Measurements from ENCODE around the gene SNX8. TPM values are rescaled to one million over a fixed set of nuclear protein-coding genes. Genes with fewer than 3 reads are reported as not detected.

The SNX8 gene
- total and polyA plus RNA-seq, 2 of the 13 experiments (the other 11 are each of a cell fraction or from before 2014, with no cell fraction given) = 20.6 to 45.2 TPM

DNA sequence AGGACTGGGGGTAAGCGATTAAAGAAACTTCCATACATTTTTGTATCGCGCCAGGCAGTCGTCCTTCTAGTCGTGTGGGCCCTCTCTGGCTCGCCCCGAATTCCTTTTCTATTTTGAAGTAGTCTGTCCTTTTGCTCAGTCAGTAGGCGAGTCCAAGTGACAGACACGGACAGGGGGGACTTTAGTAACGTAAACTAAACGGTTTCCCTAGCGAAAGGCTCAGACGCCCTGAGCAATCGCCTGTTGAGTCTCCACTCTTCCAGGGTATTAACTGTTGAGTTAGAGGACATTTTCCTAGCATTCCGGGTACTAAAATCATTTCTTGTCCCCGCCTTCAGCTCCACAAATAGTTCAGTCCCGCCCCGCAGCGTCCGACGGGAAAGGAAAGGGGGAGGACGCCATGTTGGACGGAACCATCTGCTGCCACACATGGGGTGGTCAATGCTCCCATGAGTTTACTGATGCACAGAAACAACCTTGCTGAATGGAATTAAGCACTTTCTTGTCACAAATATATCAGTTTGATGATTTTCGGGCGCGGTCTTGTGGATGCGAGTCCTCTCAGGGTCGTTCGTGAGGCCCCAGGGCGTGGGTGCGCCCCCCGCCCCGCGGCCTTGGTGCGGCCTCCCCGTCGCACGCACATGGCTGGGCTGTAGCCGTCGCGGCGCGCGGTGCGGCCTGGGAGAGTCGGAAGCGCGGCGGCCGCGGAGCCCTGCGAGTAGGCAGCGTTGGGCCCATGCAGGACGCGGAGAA is 40.1 kb upstream of the SNX8 start, which contains the start of gene EIF3B (continued):
- TF ChIP-seq RCOR2 (CRISPR knock-in tag; IDR thresholded peaks at IDR 0.05) (no peak), ZSCAN25 (CRISPR knock-in tag; IDR thresholded peaks at IDR 0.05) (0 out of 2 replicates have a peak, but pooled peaks have one; percentile 4), RORA (CRISPR knock-in tag; IDR thresholded peaks at IDR 0.05) (0 out of 2 replicates have a peak, but pooled peaks have one; percentile 29), ZNF605 (CRISPR knock-in tag; IDR thresholded peaks at IDR 0.05) (no peak; the same call in 1 of the 2 replicates), ZNF550 (CRISPR knock-in tag; IDR thresholded peaks at IDR 0.05; ENCODE audit: borderline replicate concordance) (no peak), ZNF841 (CRISPR knock-in tag; IDR thresholded peaks at IDR 0.05; ENCODE audit: borderline replicate concordance) (no peak), CBX2 (IDR thresholded peaks at IDR 0.05; ENCODE audit: low read depth, low read length) (no peak), CBX2 (CRISPR knock-in tag; IDR thresholded peaks at IDR 0.05; ENCODE audit: low read depth) (no peak), NFE2 (CRISPR knock-in tag; IDR thresholded peaks at IDR 0.05) (no peak), SOX6 (IDR thresholded peaks at IDR 0.05) (no peak), SOX6 (CRISPR knock-in tag; IDR thresholded peaks at IDR 0.05) (no peak), NPAS2 (CRISPR knock-in tag; IDR thresholded peaks at IDR 0.05; ENCODE audit: borderline replicate concordance) (no peak), MAFF (IDR thresholded peaks at IDR 0.05; ENCODE audit: low read depth, low read length) (no peak), MED8 (CRISPR knock-in tag; IDR thresholded peaks at IDR 0.05; ENCODE audit: insufficient replicate concordance) (no peak), ZNF879 (CRISPR knock-in tag; IDR thresholded peaks at IDR 0.05) (0 out of 2 replicates have a peak, but pooled peaks have one; percentile 31), ZNF672 (CRISPR knock-in tag; IDR thresholded peaks at IDR 0.05) (no peak), ZNF660 (CRISPR knock-in tag; IDR thresholded peaks at IDR 0.05; ENCODE audit: borderline replicate concordance, low read depth) (no peak), CENPT (CRISPR knock-in tag; IDR thresholded peaks at IDR 0.05; ENCODE audit: low read depth) (no peak), ZNF850 (CRISPR knock-in tag; conservative IDR thresholded peaks at IDR 0.05) (no peak)
- TF ChIP-seq, protein P1, sequence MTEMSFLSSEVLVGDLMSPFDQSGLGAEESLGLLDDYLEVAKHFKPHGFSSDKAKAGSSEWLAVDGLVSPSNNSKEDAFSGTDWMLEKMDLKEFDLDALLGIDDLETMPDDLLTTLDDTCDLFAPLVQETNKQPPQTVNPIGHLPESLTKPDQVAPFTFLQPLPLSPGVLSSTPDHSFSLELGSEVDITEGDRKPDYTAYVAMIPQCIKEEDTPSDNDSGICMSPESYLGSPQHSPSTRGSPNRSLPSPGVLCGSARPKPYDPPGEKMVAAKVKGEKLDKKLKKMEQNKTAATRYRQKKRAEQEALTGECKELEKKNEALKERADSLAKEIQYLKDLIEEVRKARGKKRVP (CRISPR knock-in tag; IDR thresholded peaks at IDR 0.05) = no peak
- TF ChIP-seq, protein P2, sequence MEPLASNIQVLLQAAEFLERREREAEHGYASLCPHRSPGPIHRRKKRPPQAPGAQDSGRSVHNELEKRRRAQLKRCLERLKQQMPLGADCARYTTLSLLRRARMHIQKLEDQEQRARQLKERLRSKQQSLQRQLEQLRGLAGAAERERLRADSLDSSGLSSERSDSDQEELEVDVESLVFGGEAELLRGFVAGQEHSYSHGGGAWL (CRISPR knock-in tag; IDR thresholded peaks at IDR 0.05) = no peak
- TF ChIP-seq, protein P3, sequence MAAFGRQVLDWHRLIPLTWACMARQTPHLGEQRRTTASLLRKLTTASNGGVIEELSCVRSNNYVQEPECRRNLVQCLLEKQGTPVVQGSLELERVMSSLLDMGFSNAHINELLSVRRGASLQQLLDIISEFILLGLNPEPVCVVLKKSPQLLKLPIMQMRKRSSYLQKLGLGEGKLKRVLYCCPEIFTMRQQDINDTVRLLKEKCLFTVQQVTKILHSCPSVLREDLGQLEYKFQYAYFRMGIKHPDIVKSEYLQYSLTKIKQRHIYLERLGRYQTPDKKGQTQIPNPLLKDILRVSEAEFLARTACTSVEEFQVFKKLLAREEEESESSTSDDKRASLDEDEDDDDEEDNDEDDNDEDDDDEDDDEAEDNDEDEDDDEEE (CRISPR knock-in tag; IDR thresholded peaks at IDR 0.05) = no peak
- TF ChIP-seq, protein P4, sequence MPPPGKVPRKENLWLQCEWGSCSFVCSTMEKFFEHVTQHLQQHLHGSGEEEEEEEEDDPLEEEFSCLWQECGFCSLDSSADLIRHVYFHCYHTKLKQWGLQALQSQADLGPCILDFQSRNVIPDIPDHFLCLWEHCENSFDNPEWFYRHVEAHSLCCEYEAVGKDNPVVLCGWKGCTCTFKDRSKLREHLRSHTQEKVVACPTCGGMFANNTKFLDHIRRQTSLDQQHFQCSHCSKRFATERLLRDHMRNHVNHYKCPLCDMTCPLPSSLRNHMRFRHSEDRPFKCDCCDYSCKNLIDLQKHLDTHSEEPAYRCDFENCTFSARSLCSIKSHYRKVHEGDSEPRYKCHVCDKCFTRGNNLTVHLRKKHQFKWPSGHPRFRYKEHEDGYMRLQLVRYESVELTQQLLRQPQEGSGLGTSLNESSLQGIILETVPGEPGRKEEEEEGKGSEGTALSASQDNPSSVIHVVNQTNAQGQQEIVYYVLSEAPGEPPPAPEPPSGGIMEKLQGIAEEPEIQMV (CRISPR knock-in tag; IDR thresholded peaks at IDR 0.05; ENCODE audit: low read depth) = no peak; the same call in 1 of the 2 replicates
- TF ChIP-seq, protein P5, sequence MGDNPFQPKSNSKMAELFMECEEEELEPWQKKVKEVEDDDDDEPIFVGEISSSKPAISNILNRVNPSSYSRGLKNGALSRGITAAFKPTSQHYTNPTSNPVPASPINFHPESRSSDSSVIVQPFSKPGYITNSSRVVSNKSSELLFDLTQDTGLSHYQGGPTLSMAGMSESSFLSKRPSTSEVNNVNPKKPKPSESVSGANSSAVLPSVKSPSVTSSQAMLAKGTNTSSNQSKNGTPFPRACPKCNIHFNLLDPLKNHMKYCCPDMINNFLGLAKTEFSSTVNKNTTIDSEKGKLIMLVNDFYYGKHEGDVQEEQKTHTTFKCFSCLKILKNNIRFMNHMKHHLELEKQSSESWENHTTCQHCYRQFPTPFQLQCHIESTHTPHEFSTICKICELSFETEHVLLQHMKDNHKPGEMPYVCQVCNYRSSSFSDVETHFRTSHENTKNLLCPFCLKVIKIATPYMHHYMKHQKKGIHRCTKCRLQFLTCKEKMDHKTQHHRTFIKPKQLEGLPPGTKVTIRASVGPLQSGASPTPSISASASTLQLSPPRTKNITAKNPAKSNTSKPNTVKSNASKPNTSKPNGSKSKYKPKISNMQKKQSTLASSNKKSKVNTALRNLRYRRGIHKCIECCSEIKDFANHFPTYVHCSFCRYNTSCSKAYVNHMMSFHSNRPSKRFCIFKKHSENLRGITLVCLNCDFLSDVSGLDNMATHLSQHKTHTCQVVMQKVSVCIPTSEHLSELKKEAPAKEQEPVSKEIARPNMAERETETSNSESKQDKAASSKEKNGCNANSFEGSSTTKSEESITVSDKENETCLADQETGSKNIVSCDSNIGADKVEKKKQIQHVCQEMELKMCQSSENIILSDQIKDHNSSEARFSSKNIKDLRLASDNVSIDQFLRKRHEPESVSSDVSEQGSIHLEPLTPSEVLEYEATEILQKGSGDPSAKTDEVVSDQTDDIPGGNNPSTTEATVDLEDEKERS (CRISPR knock-in tag; IDR thresholded peaks at IDR 0.05) = no peak; the same call in 1 of the 2 replicates

All from HepG2 (cell line).